Astrocyte (in vitro differentiated cells and primary cell): ENCODE data around the gene ATP13A2.

Experiments
- EZH2 ChIP-seq: IDR thresholded peaks from 2 replicates; pipeline ENCODE4 v1.6.1; 2012; ENCODE audit warnings: mild to moderate bottlenecking, low read length, inconsistent platforms; ENCODE audit not compliant: insufficient read depth
- TF ChIP-seq, protein P1 (sequence below): IDR thresholded peaks from 2 replicates; pipeline ENCODE4 v1.5.1; 2011; ENCODE audit warnings: low read depth, mild to moderate bottlenecking, inconsistent platforms, low read length, moderate library complexity; ENCODE audit not compliant: insufficient read depth

DNA sequence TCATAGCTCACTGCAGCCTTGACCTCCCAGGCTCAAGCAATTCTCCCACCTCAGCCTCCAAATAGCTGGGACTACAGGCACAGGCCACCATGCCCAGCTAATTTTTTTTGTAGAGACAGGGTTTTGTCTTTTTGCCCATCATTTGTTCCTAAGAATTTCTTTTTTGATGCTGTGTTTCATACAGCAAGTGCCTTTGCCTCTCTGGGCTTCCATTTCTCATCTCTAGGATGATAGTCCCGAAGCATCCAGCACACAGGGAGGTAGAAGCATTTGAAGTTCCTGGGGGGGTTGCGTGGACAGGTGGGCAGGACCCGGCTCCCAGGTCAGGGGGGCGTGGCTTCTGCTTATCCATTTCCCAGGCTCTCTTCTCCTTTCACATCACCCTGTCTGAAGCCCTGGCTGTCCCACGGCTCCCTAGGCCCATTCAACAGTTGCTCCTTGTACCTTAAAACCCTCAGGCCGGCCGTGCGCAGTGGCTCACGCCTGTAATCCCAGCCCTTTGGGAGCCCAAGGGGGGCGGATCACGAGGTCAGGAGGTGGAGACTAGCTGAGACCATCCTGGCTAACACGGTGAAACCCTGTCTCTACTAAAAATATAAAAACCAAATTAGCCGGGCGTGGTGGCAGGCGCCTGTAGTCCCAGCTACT, 3.4 kb downstream of the ATP13A2 start:
- TF ChIP-seq, protein P1, sequence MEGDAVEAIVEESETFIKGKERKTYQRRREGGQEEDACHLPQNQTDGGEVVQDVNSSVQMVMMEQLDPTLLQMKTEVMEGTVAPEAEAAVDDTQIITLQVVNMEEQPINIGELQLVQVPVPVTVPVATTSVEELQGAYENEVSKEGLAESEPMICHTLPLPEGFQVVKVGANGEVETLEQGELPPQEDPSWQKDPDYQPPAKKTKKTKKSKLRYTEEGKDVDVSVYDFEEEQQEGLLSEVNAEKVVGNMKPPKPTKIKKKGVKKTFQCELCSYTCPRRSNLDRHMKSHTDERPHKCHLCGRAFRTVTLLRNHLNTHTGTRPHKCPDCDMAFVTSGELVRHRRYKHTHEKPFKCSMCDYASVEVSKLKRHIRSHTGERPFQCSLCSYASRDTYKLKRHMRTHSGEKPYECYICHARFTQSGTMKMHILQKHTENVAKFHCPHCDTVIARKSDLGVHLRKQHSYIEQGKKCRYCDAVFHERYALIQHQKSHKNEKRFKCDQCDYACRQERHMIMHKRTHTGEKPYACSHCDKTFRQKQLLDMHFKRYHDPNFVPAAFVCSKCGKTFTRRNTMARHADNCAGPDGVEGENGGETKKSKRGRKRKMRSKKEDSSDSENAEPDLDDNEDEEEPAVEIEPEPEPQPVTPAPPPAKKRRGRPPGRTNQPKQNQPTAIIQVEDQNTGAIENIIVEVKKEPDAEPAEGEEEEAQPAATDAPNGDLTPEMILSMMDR, result no peak
- no peak for TF ChIP-seq EZH2
